Brain microvascular endothelial cell (primary cell): ENCODE measurements around the gene ACAD10.
A peak's percentile ranks its signal among the peaks of the same experiment; 100 is the strongest.
"Not testable (repeated sequence)": the region's sequence is repeated elsewhere in the genome, so short reads cannot be mapped to it uniquely, and the experiment has no call there.

Source experiments
- DNase-seq: peaks from one replicate; pipeline ENCODE4 v3.0.0-alpha.2; 2020
- H3K27ac ChIP-seq: fragments of 250-450 bp; sonication (Bioruptor Pico); 2 replicates; pipeline ENCODE4 v1.5.1; 2020; ENCODE audit warnings: mild to moderate bottlenecking, moderate library complexity
- H3K27me3 ChIP-seq: fragments of 250-450 bp; sonication (Bioruptor Pico); replicated peaks from 2 replicates; pipeline ENCODE4 v1.5.1; 2020; ENCODE audit warnings: mild to moderate bottlenecking
- H3K36me3 ChIP-seq: fragments of 250-450 bp; sonication (Bioruptor Pico); replicated peaks from 2 replicates; pipeline ENCODE4 v1.5.1; 2020; ENCODE audit warnings: mild to moderate bottlenecking
- H3K4me3 ChIP-seq: 2 replicates; pipeline ENCODE4 v1.5.1; 2011; ENCODE audit warnings: low read depth, mild to moderate bottlenecking, control low read depth, low read length, moderate library complexity
- CTCF ChIP-seq: IDR thresholded peaks from 2 replicates; pipeline ENCODE4 v1.5.1; 2011; ENCODE audit warnings: low read depth, mild to moderate bottlenecking, moderate library complexity, low read length, control low read depth, inconsistent platforms; ENCODE audit errors: missing control alignments
- in situ Hi-C: cut with HindIII; loops from 2 replicates; pipeline ENCODE4 v1.10.0; 2017; ENCODE audit warnings: low sequenced_read_pairs, low pct_ligation_motif_present

ACAD10 gene

GRCh38 chr12:111643427-111643826 is 42.4 kb upstream of the ACAD10 start:
- H3K36me3 ChIP-seq = peaks cover 42% of the 10 kb centered on the region
- no peak overlapping the region for H3K4me3 ChIP-seq
- no peaks in the 10 kb centered on the region for H3K27me3 ChIP-seq
- DNase-seq = peak; percentile 46
- in situ Hi-C loops = no loop called here
- TF ChIP-seq CTCF = no peak
- H3K27ac ChIP-seq = peak overlapping the region; percentile 47

GRCh38 chr12:111645433-111645832 is 40.4 kb upstream of the ACAD10 start:
- Histone ChIP-seq H3K27ac (no peak overlapping the region), H3K4me3 (no peak overlapping the region), H3K27me3 (no peaks in the 10 kb centered on the region), H3K36me3 (peaks cover 55% of the 10 kb centered on the region)
- no peak for TF ChIP-seq CTCF
- DNase-seq = no peak
- in situ Hi-C loops = no loop called here

- peaks cover 60% of the 10 kb centered on the region for H3K36me3 ChIP-seq
- in situ Hi-C loops = no loop called here
- DNase-seq = no peak
- no peaks in the 10 kb centered on the region for H3K27me3 ChIP-seq
- no peak overlapping the region for H3K27ac ChIP-seq
- no peak for TF ChIP-seq CTCF
- no peak overlapping the region for H3K4me3 ChIP-seq
These were observed 34.9 kb upstream of the ACAD10 start for GRCh38 chr12:111650912-111651311.

GRCh38 chr12:111652530-111652929 is 33.3 kb upstream of the ACAD10 start:
- in situ Hi-C loops, H3K27ac ChIP-seq, H3K27me3 ChIP-seq, DNase-seq, H3K4me3 ChIP-seq: not testable (repeated sequence)
- peaks cover 60% of the 10 kb centered on the region for H3K36me3 ChIP-seq

GRCh38 chr12:111653596-111653995 is 32.3 kb upstream of the ACAD10 start:
- H3K27me3 ChIP-seq = no peaks in the 10 kb centered on the region
- no peak for TF ChIP-seq CTCF
- no peak for DNase-seq
- no peak overlapping the region for H3K27ac ChIP-seq
- peaks cover 65% of the 10 kb centered on the region for H3K36me3 ChIP-seq
- no peak overlapping the region for H3K4me3 ChIP-seq
- in situ Hi-C loops = no loop called here

- H3K4me3 ChIP-seq = no peak overlapping the region
- no peak for TF ChIP-seq CTCF
- H3K27ac ChIP-seq = no peak overlapping the region
- no peak for DNase-seq
- H3K36me3 ChIP-seq = peaks cover 58% of the 10 kb centered on the region
- no peaks in the 10 kb centered on the region for H3K27me3 ChIP-seq
- in situ Hi-C loops = no loop called here
These were observed 30.5 kb upstream of the ACAD10 start for GRCh38 chr12:111655356-111655755.
